Upper lobe of right lung (tissue), 1 donor: ENCODE data around the gene SNRPD3. TPM values are rescaled to one million over a fixed set of nuclear protein-coding genes. Genes with fewer than 3 reads are reported as not detected.
"Not testable (repeated sequence)": the region's sequence is repeated elsewhere in the genome, so short reads cannot be mapped to it uniquely, and the experiment has no call there.

ENCODE experiments used
- ATAC-seq: fragments of 200-7000 bp; cut with Tn5 transposase; one replicate; pipeline ENCODE4 v1.9.1; 2020; ENCODE audit warnings: mild to moderate bottlenecking, moderate library complexity
- DNase-seq: peaks from one replicate; pipeline ENCODE4 v3.0.0-alpha.2; 2020
- H3K27ac ChIP-seq: fragments of 200-600 bp; one replicate; pipeline ENCODE4 v1.8.0; 2022
- H3K27me3 ChIP-seq: fragments of 200-600 bp; one replicate; pipeline ENCODE4 v1.8.0; 2022; ENCODE audit warnings: mild to moderate bottlenecking
- H3K36me3 ChIP-seq: fragments of 200-600 bp; one replicate; pipeline ENCODE4 v1.8.0; 2022
- H3K4me1 ChIP-seq: fragments of 200-600 bp; one replicate; pipeline ENCODE4 v1.8.0; 2022
- H3K4me3 ChIP-seq: fragments of 200-600 bp; one replicate; pipeline ENCODE4 v1.8.0; 2022; ENCODE audit warnings: mild to moderate bottlenecking
- H3K9me3 ChIP-seq: fragments of 200-600 bp; one replicate; pipeline ENCODE4 v1.8.0; 2022
- intact Hi-C: fragments of 100-400 bp; cut with DNase I; formaldehyde crosslinking; loops from one replicate; pipeline ENCODE4 v1.11.0; 2022
- total RNA-seq: library from RNA; stranded (reverse); fragmentation: NEBNext Ultra II Directional; extraction: Animal tissue kit (Norgen Biotek cat#: 25700); gene quantifications from one replicate; pipeline ENCODE4 v1.2.1, GENCODE V29; 2021
- TF ChIP-seq, protein P1 (sequence below): fragments of 200-600 bp; IDR thresholded peaks from one replicate; pipeline ENCODE4 v1.8.0; 2022; ENCODE audit warnings: antibody characterized with exemption
- donor health status: DM: no; HTN: yes; CAD: no; lungs with severe emphysema.

Gene SNRPD3
- total RNA-seq, 1 donor from 2014 or later = 64.5 TPM

DNA sequence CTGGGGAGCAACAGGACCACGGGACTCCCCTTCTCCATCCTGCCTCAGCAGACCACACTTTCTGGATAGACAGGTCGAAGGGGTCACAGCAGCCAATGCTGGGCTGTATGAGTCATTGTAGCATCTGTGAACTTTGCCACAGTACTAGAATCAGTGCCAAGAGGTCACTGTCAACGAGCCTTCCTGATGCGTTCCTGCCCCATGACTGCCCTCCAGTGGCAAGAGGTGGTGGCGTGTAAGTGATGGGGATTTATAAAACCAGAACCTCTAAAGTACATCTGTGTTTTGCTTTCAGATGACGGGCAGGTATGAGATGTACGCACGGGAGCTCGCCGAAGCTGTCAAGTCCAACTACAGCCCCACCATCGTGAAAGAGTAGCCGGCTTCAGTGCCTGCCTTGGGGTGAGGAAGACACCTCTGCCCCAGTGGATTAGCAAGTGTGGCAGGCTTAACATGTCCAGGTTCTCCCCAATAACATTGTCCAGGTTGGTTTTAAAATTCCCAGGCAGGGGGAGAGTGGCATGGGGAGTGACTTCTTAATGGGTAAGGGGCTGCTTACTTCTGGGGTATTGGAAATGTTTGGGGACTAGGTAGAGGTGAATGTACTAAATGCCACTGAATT is 30.3 kb upstream of the SNRPD3 start:
- H3K9me3 ChIP-seq = no peaks in the 10 kb centered on the region

DNA sequence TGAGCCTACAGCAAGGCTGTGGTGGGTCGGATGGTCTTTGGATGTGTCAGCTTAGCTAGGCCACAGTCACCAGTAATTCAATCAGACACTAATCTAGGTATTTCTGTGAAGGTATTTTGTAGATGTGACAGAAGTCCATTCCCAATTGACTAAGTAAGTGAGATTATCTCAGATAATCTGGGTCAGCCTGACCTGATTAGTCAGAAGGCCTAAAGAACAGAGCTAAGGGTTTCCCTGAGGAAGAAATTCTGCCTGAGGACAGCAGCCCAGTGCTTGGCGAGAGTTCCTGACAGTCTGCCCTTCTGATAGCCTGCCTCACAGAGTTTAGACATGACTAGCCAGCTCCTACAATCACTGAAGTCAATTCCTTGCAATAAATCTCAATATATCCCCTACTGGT is 29.6 kb upstream of the SNRPD3 start:
- H3K27me3 ChIP-seq = no peaks in the 10 kb centered on the region
- intact Hi-C loops = loop anchor here (10.0 kb wide), 1 partner anchor 201 kb away; no protein-coding TSS in a partner anchor
- H3K4me3 ChIP-seq = no peak overlapping the region
- peaks cover 7% of the 10 kb centered on the region for H3K4me1 ChIP-seq
- TF ChIP-seq, protein P1, sequence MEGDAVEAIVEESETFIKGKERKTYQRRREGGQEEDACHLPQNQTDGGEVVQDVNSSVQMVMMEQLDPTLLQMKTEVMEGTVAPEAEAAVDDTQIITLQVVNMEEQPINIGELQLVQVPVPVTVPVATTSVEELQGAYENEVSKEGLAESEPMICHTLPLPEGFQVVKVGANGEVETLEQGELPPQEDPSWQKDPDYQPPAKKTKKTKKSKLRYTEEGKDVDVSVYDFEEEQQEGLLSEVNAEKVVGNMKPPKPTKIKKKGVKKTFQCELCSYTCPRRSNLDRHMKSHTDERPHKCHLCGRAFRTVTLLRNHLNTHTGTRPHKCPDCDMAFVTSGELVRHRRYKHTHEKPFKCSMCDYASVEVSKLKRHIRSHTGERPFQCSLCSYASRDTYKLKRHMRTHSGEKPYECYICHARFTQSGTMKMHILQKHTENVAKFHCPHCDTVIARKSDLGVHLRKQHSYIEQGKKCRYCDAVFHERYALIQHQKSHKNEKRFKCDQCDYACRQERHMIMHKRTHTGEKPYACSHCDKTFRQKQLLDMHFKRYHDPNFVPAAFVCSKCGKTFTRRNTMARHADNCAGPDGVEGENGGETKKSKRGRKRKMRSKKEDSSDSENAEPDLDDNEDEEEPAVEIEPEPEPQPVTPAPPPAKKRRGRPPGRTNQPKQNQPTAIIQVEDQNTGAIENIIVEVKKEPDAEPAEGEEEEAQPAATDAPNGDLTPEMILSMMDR = no peak
- DNase-seq = no peak
- no peaks in the 10 kb centered on the region for H3K36me3 ChIP-seq
- H3K27ac ChIP-seq = no peak overlapping the region
- no peaks in the 10 kb centered on the region for H3K9me3 ChIP-seq
- ATAC-seq = no peak

More for the DNA sequence above, 30.3 kb upstream of the SNRPD3 start:
- H3K4me1 ChIP-seq = peaks cover 7% of the 10 kb centered on the region
- no peaks in the 10 kb centered on the region for H3K36me3 ChIP-seq
- ATAC-seq = peak; percentile 89
- intact Hi-C loops = loop anchor here (10.0 kb wide), 1 partner anchor 201 kb away; no protein-coding TSS in a partner anchor
- H3K27me3 ChIP-seq = no peaks in the 10 kb centered on the region
- TF ChIP-seq, protein P1 = peak; percentile 86
- peak; percentile 85 for DNase-seq
- H3K27ac ChIP-seq = no peak overlapping the region
- H3K4me3 ChIP-seq = no peak overlapping the region

DNA sequence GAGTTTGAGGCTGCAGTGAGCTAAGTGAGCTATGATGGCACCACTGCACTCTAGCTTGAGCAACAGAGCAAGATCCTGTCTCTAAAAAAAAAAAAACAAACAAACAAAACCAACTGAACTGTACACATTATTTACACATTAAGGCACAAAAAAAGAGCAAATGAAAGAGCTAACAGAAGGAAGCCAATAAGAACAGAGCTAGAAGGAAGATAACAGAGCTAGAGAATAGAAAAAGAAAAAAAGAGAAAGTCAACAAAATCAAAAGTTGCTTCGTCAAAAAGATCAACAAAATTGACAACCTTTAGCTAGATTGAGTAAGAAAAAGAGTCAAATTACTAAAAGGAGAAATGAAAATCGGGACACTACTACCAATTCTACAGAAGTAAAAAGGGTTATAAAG is 25.9 kb upstream of the SNRPD3 start:
- ATAC-seq = no peak
- intact Hi-C loops = loop anchor here (10.0 kb wide), 1 partner anchor 205 kb away; no protein-coding TSS in a partner anchor

DNA sequence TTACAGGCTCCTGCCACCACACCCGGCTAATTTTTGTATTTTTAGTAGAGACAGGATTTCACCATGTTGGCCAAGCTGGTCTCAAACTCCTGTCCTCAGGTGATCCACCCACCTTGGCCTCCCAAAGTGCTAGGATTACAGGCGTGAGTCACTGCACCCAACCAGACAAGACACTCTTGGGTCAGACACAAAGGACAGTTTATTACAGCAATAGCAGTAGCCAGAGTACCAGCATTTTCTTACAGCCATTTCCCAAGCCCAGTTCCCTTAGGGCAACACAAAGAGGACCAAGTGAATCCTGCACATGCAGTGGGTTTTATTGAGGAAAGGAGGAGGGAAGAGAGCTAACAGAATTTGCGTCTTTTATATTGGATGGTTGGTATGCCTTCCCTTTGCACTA is 24.8 kb upstream of the SNRPD3 start:
- ATAC-seq, H3K4me3 ChIP-seq, H3K36me3 ChIP-seq, H3K4me1 ChIP-seq, H3K27me3 ChIP-seq, H3K9me3 ChIP-seq, intact Hi-C loops, DNase-seq: not testable (repeated sequence)
- H3K27ac ChIP-seq = peak overlapping the region; percentile 11

More for the DNA sequence above, 25.9 kb upstream of the SNRPD3 start:
- Histone ChIP-seq H3K4me3 (no peak overlapping the region), H3K36me3 (no peaks in the 10 kb centered on the region), H3K4me1 (peaks cover 7% of the 10 kb centered on the region), H3K9me3 (no peaks in the 10 kb centered on the region), H3K27me3 (no peaks in the 10 kb centered on the region), H3K27ac (no peak overlapping the region)
- TF ChIP-seq, protein P1 = no peak
- no peak for DNase-seq

DNA sequence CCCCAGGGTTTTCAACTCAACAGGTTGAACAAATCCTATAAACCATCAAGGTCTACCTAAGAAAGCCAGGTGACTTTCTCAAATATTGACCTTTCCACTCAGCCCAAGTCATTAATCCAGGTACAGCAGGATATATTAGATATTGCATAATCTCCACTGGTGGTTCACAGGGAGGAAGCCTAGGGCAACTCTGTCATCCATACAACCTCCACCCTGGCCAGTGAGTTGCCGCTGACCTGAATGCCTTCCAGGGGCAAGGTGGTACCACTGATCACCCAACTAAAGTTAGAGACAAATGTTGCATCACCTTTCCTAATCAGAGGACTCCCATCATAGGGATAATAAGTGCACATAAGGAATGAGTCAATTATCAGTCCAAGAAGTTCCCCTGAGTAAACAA is 23.7 kb upstream of the SNRPD3 start:
- Histone ChIP-seq H3K36me3 (no peaks in the 10 kb centered on the region), H3K27ac (peak overlapping the region; percentile 13), H3K9me3 (no peaks in the 10 kb centered on the region), H3K4me1 (no peaks in the 10 kb centered on the region), H3K27me3 (no peaks in the 10 kb centered on the region), H3K4me3 (no peak overlapping the region)
- TF ChIP-seq, protein P1 = no peak
- intact Hi-C loops = no loop called here
- DNase-seq (no peak), ATAC-seq (peak; percentile 82)

DNA sequence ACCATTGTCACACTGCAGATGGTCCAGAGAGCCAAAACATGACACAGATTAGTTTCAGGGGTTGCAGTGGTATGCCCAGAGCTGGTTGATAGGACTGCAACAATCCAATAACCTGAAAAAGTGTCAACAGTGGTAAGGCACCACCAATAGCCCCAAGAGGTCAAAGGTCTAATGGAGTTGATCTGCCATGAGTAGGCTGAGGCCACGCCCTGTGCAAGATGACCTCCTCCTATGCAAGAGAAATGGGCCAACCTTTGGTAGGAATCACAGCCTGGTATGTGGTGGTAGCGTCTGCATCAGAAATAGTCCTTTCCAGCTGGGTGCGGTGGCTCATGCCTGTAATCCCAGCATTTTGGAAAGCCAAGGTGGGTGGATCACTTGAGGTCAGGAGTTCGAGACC is 20.5 kb upstream of the SNRPD3 start:
- H3K27ac ChIP-seq = no peak overlapping the region
- TF ChIP-seq, protein P1 = no peak
- no peak for ATAC-seq

More for the DNA sequence above, 20.5 kb upstream of the SNRPD3 start:
- H3K4me3 ChIP-seq = no peak overlapping the region
- H3K4me1 ChIP-seq = no peaks in the 10 kb centered on the region
- no peaks in the 10 kb centered on the region for H3K27me3 ChIP-seq
- no peak for DNase-seq
- peaks cover 11% of the 10 kb centered on the region for H3K36me3 ChIP-seq
- intact Hi-C loops = no loop called here
- H3K9me3 ChIP-seq = no peaks in the 10 kb centered on the region
